Erythroblast (primary cell): Measurements from ENCODE around the gene TPH2.

Experiments used
- DNase-seq, 2 experiments: peaks; one replicate each; lab custom pipeline; 2025; lab: John Stamatoyannopoulos, UW
- GATA1 ChIP-seq: IDR thresholded peaks from 2 replicates; pipeline ENCODE4 v1.6.1; 2011; ENCODE audit warnings: low read depth, mild to moderate bottlenecking, control low read depth, low read length, moderate library complexity
- POLR2A ChIP-seq: IDR thresholded peaks from 2 replicates; pipeline ENCODE4 v1.6.1; 2011; ENCODE audit warnings: mild to moderate bottlenecking, low read length

Gene TPH2

DNA sequence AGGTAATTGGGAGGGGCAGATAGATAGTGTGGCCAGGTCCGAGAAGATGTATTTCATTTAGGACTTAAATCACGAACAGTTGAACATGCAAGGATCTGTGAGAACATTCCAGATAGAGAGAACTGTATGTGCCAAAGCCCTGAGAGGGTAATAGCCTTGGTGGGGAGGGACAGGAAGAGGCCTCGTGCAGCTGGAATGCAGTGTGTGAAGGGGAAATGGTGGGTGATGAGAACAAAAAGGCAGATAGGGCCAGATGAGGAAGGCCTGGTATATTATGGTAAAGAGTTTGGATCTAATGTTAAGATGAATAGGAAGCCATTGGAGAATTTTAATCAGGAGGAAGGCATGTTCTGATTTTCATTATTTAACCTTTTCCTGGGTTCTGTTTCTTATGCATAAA lies 136.3 kb downstream of the TPH2 start:
- TF ChIP-seq POLR2A (no peak), GATA1 (no peak)

DNA sequence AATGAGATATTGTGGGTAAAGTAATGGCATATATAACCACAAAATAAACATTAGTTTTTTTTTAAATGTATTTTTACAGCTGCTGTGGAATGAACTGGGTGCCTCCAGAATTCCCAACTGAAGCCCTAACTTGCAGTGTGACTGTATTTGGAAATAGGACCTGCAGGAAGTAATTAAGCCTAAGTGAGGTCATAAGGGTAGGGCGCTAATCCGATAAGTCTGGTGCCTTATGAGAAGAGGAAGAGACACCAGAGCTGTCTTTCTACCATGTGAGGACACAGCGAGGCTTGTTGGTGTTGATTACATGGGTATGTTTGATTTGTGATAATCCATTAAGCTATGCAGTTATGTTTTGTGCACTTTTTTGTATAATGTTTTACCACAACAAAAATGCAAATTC lies 136.8 kb downstream of the TPH2 start:
- DNase-seq = no peak
- TF ChIP-seq POLR2A (no peak), GATA1 (no peak)

More for the DNA sequence above, 136.3 kb downstream of the TPH2 start:
- no peak for DNase-seq

DNA sequence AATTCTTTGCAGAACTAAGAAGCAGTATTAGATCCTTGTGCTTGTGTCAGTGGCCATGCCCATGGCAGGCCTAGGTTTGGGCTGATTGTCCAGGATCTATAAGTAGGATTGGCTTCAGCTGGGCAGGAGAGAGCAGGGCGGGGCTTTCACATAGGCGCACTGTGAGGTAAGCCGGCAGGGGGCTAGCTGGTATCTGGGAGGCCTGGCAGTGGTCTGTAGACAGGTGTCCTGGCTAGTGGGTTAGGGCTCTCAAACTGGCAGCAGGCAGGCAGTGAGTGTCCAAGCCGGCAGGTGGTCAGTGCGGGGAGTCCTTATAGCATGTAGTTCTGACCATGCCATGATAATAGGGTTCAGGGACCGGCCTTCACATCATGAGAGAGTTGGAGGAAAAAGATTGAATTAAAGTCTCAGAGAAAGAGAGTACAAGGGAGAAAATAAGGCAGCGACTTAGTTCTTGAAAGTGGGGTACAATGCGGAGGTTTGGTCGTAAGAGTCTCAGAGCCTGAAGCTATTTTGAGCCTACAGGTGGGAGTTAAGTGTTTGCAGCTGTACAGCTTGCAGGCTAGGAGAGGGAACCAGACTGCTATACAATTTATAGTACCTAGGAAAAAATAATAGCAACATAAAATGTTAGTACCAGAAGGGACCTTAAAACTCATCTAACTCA lies 137.4 kb downstream of the TPH2 start:
- TF ChIP-seq POLR2A (no peak), GATA1 (no peak)
- no peak for DNase-seq

DNA sequence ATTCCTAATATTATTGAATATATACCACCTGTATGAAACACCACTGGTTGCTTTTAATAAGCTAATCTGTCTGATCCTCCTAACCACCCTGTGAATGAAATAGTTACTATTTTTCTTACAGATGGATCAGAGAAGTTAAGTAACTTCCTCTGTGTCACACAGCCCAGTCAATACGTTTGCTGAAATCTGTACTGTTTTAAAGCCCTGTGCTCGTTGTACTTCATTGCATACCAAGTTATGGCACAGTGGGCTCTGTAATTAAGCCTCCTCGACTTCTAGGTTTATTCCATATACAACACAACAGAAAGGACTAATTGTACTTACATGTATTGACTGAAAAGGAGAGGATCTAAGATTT lies 137.9 kb downstream of the TPH2 start:
- no peak for DNase-seq
- TF ChIP-seq POLR2A = no peak
- TF ChIP-seq GATA1 = no peak

DNA sequence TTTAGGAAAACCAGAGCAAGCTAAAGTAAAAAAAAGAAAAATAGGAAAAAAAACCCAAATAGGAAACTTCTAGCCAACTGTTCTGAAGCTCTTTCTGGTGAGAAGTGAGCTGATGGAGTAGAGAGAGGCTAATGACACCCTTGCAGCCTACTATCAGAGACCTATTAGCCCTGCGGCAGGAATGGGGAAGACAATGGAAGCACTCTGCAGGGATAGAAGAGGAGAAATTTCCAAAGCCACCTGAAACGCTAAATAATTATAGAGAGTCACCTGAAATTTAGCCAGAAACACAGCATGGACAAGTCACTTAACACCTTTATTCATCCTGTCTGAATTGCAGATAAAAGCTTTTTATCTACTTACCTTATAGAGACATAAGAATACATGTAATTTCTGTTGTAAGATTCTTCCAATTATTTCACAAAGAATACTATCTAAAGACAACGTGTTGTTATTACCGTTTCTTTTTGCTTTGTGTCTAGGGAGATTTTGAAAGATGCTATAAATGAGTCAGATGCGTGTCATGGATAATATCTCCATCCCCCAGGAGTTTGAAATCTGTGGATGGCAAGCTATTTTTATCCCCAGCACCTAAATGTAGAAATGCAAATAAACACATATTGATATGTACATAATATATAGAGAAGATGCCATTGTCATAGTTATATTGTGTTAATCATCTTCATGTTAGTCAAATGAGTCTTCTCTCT lies 138.6 kb downstream of the TPH2 start:
- no peak for DNase-seq
- TF ChIP-seq GATA1 (no peak), POLR2A (no peak)

DNA sequence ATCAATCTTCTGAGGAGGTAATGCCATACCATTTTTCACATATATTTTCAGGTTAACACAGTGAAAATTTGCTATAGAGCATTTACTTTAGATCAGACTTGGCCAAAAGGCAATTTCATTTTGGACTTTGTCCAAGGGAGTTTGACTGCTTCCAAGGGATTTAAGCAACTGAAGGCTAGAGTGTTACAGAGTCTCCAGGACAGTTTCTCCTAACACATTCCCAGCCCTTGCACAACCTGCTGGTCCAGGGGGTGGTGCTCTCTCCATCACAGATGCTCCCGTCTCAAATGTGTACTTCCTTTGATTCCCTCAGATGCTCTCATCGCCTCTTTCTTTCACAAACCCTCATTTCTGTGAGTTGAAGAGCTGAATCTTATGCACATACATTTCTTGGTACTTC lies 143.1 kb downstream of the TPH2 start:
- TF ChIP-seq GATA1 = no peak
- TF ChIP-seq POLR2A = no peak
- no peak for DNase-seq
